GM12878 (cell line): Measurements from ENCODE around the gene MSMB. TPM values are rescaled to one million over a fixed set of nuclear protein-coding genes. Genes with fewer than 3 reads are reported as not detected.
"Not testable (repeated sequence)": the region's sequence is repeated elsewhere in the genome, so short reads cannot be mapped to it uniquely, and the experiment has no call there.

Experiments
- ATAC-seq: fragments of 200-7000 bp; cut with Tn5 transposase; 3 replicates; pipeline ENCODE4 v1.9.1; 2020; ENCODE audit warnings: mild to moderate bottlenecking, moderate library complexity
- BruUV-seq: library from RNA; stranded (reverse); fragments of 400-500 nt; replicated peaks from 2 replicates; lab custom pipeline; 2021; lab: Mats Ljungman, UMichigan
- CTCF ChIA-PET: fragments of 300-600 bp; sonication (Branson Sonifier 250); formaldehyde crosslinking; extraction: SDS; loops from one replicate; lab custom pipeline; 2021; ENCODE audit warnings: inconsistent platforms; lab: Yijun Ruan, JAX
- POLR2A ChIA-PET: fragments of 350-600 bp; formaldehyde crosslinking; extraction: SDS; loops from one replicate; lab custom pipeline; 2021; ENCODE audit warnings: inconsistent platforms; lab: Charles Lee
- RAD21 ChIA-PET: fragments of 300-600 bp; sonication (Branson Sonifier 250); formaldehyde crosslinking; loops from one replicate; lab custom pipeline; 2023; ENCODE audit warnings: antibody characterized with exemption; ENCODE audit not compliant: unreplicated experiment; lab: Charles Lee
- SMC1A ChIA-PET: fragments of 300-600 bp; sonication (Branson Sonifier 250); formaldehyde crosslinking; loops from one replicate; lab custom pipeline; 2023; ENCODE audit not compliant: unreplicated experiment, uncharacterized antibody; lab: Charles Lee
- DNase-seq: peaks from one replicate; pipeline ENCODE4 v3.0.0-alpha.2; 2011; ENCODE audit warnings: low read depth, low spot score
- FAIRE-seq: peaks from 3 replicates; lab custom pipeline; 2011; peaks lifted over from hg19 to GRCh38; lab: Jason Lieb, UNC
- H2AFZ ChIP-seq: 2 replicates; pipeline ENCODE4 v1.6.0; 2011; ENCODE audit warnings: low read depth, low read length, control low read depth; ENCODE audit not compliant: control insufficient read depth
- H3K27ac ChIP-seq: 2 replicates; pipeline ENCODE4 v1.5.1; 2011; ENCODE audit warnings: control low read depth; ENCODE audit not compliant: control insufficient read depth, insufficient read depth
- H3K27me3 ChIP-seq, 2 experiments: replicated peaks in 1 of 2; 2 replicates each; pipeline versions ENCODE4 v1.6.0 to v1.6.1; 2011; ENCODE audit warnings: low read length in 1 of 2; ENCODE audit not compliant: control insufficient read depth in 2 of 2, insufficient read depth in 2 of 2
- H3K36me3 ChIP-seq, 2 experiments: 2 replicates each; pipeline ENCODE4 v1.5.1; 2011; ENCODE audit warnings: low read length in 1 of 2; ENCODE audit not compliant: control insufficient read depth in 2 of 2, insufficient read depth in 2 of 2
- H3K4me1 ChIP-seq: 2 replicates; pipeline ENCODE4 v1.6.1; 2011; ENCODE audit warnings: mild to moderate bottlenecking, low read length, moderate library complexity, mixed read lengths; ENCODE audit not compliant: control insufficient read depth, insufficient read depth
- H3K4me2 ChIP-seq: 2 replicates; pipeline ENCODE4 v1.6.0; 2011; ENCODE audit warnings: control low read depth; ENCODE audit not compliant: control insufficient read depth, insufficient read depth
- H3K4me3 ChIP-seq: fragments of 200-600 bp; sonication (generic); 2 replicates; pipeline ENCODE4 v1.5.1; 2016
- H3K79me2 ChIP-seq: 2 replicates; pipeline ENCODE4 v1.6.0; 2011; ENCODE audit warnings: low read length; ENCODE audit not compliant: control insufficient read depth, insufficient read depth
- H3K9ac ChIP-seq: 2 replicates; pipeline ENCODE4 v1.8.0; 2011; ENCODE audit warnings: low read length, control low read depth, mixed read lengths; ENCODE audit not compliant: control insufficient read depth, insufficient read depth
- H3K9me3 ChIP-seq: replicated peaks from 3 replicates; pipeline ENCODE4 v1.5.1; 2011; ENCODE audit warnings: mild to moderate bottlenecking, low read length; ENCODE audit not compliant: control insufficient read depth, insufficient read depth
- H4K20me1 ChIP-seq: 2 replicates; pipeline ENCODE4 v1.6.0; 2011; ENCODE audit not compliant: control insufficient read depth, insufficient read depth
- IKZF2 ChIP-seq, 2 experiments: fragments of 450-650 bp; IDR thresholded peaks; 2 replicates each; pipeline ENCODE4 v1.6.1; 2017; ENCODE audit warnings: mild to moderate bottlenecking in 2 of 2, moderate library complexity in 2 of 2
- JUNB ChIP-seq: IDR thresholded peaks from 2 replicates; pipeline ENCODE4 v1.6.1; 2016; ENCODE audit warnings: antibody characterized with exemption, mild to moderate bottlenecking
- MLLT1 ChIP-seq: fragments of 450-650 bp; IDR thresholded peaks from 2 replicates; pipeline ENCODE4 v1.6.1; 2016; ENCODE audit warnings: mild to moderate bottlenecking
- NBN ChIP-seq: fragments of 450-650 bp; IDR thresholded peaks from 2 replicates; pipeline ENCODE4 v1.6.1; 2016
- NFIC ChIP-seq: IDR thresholded peaks from 2 replicates; pipeline ENCODE4 v1.6.1; 2012; ENCODE audit warnings: low read depth, mild to moderate bottlenecking, inconsistent platforms, low read length, moderate library complexity
- NKRF ChIP-seq: fragments of 450-650 bp; conservative IDR thresholded peaks from 2 replicates; pipeline ENCODE4 v1.6.1; 2017; ENCODE audit warnings: mild to moderate bottlenecking, moderate library complexity
- TARDBP ChIP-seq: IDR thresholded peaks from 2 replicates; pipeline ENCODE4 v1.6.1; 2016; ENCODE audit warnings: borderline replicate concordance
- ZBED1 ChIP-seq: IDR thresholded peaks from 2 replicates; pipeline ENCODE4 v1.6.1; 2016; ENCODE audit warnings: borderline replicate concordance
- WGBS: methylation state at CpG from one replicate; pipeline ENCODE4 v1.1.6; 2016; ENCODE audit warnings: low lambda C conversion rate; ENCODE audit not compliant: insufficient replicate concordance, insufficient coverage; ENCODE audit errors: missing lambda C conversion rate; 5-methylcytosine and 5-hydroxymethylcytosine counted together
- in situ Hi-C: fragments of 300-500 bp; cut with MboI; formaldehyde crosslinking; loops from 9 replicates; pipeline ENCODE4 v1.14.3; 2018; ENCODE audit warnings: mixed read lengths
- intact Hi-C: fragments of 100-400 bp; cut with micrococcal nuclease; formaldehyde crosslinking; loops from one replicate; pipeline ENCODE4 v1.14.2; 2022; ENCODE audit not compliant: unreplicated experiment
- polyA plus RNA-seq, 11 experiments: library from polyadenylated mRNA; depleted of rRNA in 4 of 11; unstranded in 6 of 11; stranded (reverse) in 5 of 11; fragments of >200 nt; fragmentation: Nextera tagmentation in 4 of 11; fragmentation: Illumina TruSeq in 1 of 11; extraction: Ambion mirVana in 4 of 11; extraction: Trizol in 1 of 11; gene quantifications; 1 replicate in 1 of 11; 2 replicates in 10 of 11; pipeline versions ENCODE4 v1.2.1 to v1.2.3, GENCODE V29; 2011 to 2016; ENCODE audit warnings: inconsistent platforms in 2 of 11, missing spikeins in 2 of 11, low read depth in 1 of 11
- total RNA-seq, 4 experiments: library from RNA; depleted of rRNA in 3 of 4; stranded (reverse); fragments of >200 nt in 3 of 4; fragmentation: Illumina TruSeq in 1 of 4; extraction: Trizol in 1 of 4; gene quantifications; 2 replicates each; pipeline versions ENCODE4 v1.2.1 to v1.2.3, GENCODE V29; 2013 to 2021

Gene MSMB
- total and polyA plus RNA-seq, 10 of the 15 experiments (the other 5 are each of a cell fraction or from before 2014, with no cell fraction given) = not detected

- POLR2A ChIA-PET = no interaction called here
- H3K4me3 ChIP-seq = no peak overlapping the region
- H3K27me3 ChIP-seq = no peaks in the 10 kb centered on the region
- intact Hi-C loops = no loop called here
- no TSS peak for BruUV-seq
- RAD21 ChIA-PET = no interaction called here
- H3K27ac ChIP-seq = no peak overlapping the region
- SMC1A ChIA-PET = interaction anchor here (0.6 kb wide), 1 partner anchor 72 kb away, joined by 3 read pairs; no protein-coding TSS in a partner anchor
- no peak overlapping the region for H3K4me2 ChIP-seq
- no peaks in the 10 kb centered on the region for H4K20me1 ChIP-seq
- no peaks in the 10 kb centered on the region for H3K4me1 ChIP-seq
- H3K36me3 ChIP-seq = peaks cover 6 to 18% of the 10 kb centered on the region in 2 experiments; a peak in 2 of 4 replicates
- TF ChIP-seq TARDBP (no peak), NKRF (no peak), MLLT1 (no peak), NFIC (no peak), NBN (no peak), ZBED1 (no peak), IKZF2 (IDR thresholded peaks at IDR 0.05) (no peak), JUNB (no peak)
- CTCF ChIA-PET = interaction anchor here (2.1 to 2.2 kb wide), 2 partner anchors 10 to 28 kb away, joined by 4 to 5 read pairs; no protein-coding TSS in a partner anchor
- no peak for DNase-seq
- no peak overlapping the region for H3K9ac ChIP-seq
- in situ Hi-C loops = no loop called here
- WGBS = 100% methylated on average over 1 of the region's 1 CpG
- ATAC-seq = no peak
- peaks cover 2% of the 10 kb centered on the region; the same call in 1 of the 3 replicates for H3K9me3 ChIP-seq
- no peaks in the 10 kb centered on the region for H3K79me2 ChIP-seq
- no peak overlapping the region for H2AFZ ChIP-seq
- no peak for FAIRE-seq
These were observed 45.5 kb downstream of the MSMB start for GRCh38 chr10:46000538-46000937.

- RAD21 ChIA-PET, H4K20me1 ChIP-seq, FAIRE-seq, BruUV-seq, SMC1A ChIA-PET, in situ Hi-C loops, H3K4me3 ChIP-seq, H3K27me3 ChIP-seq, H3K27ac ChIP-seq, H2AFZ ChIP-seq, DNase-seq, H3K9me3 ChIP-seq, H3K4me1 ChIP-seq, ATAC-seq, H3K79me2 ChIP-seq, intact Hi-C loops, POLR2A ChIA-PET, H3K4me2 ChIP-seq, H3K9ac ChIP-seq: not testable (repeated sequence)
- peaks cover 4 to 16% of the 10 kb centered on the region in 2 experiments; a peak in 2 of 4 replicates for H3K36me3 ChIP-seq
- WGBS = 96% methylated on average over 5 of the region's 5 CpGs
- CTCF ChIA-PET = interaction anchor here (2.2 kb wide), 1 partner anchor 10 kb away, joined by 5 read pairs; no protein-coding TSS in a partner anchor
These were observed 46.1 kb downstream of the MSMB start for GRCh38 chr10:45999955-46000354.
